Measurements from ENCODE around the gene IFFO2. TPM values are rescaled to one million over a fixed set of nuclear protein-coding genes. Genes with fewer than 3 reads are reported as not detected.
A peak's percentile ranks its signal among the peaks of the same experiment; 100 is the strongest.

IFFO2 gene
- total RNA-seq, 2 donors from 2014 or later = 2.3 to 14.0 TPM

GRCh38 chr1:18922848-18923755, 33.4 kb downstream of the IFFO2 start:
- Histone ChIP-seq H3K9me3 (no peaks in the 10 kb centered on the region), H3K4me1 (peaks cover 0 to 62% of the 10 kb centered on the region in 2 donors), H3K36me3 (peaks cover 13% of the 10 kb centered on the region), H3K4me3 (no peak overlapping the region), H3K27me3 (no peaks in the 10 kb centered on the region), H3K27ac (peak overlapping the region; percentile 88)
- no peak for DNase-seq (ENCODE audit: low spot score)
- no peak for TF ChIP-seq CTCF (IDR thresholded peaks at IDR 0.05)

DNA sequence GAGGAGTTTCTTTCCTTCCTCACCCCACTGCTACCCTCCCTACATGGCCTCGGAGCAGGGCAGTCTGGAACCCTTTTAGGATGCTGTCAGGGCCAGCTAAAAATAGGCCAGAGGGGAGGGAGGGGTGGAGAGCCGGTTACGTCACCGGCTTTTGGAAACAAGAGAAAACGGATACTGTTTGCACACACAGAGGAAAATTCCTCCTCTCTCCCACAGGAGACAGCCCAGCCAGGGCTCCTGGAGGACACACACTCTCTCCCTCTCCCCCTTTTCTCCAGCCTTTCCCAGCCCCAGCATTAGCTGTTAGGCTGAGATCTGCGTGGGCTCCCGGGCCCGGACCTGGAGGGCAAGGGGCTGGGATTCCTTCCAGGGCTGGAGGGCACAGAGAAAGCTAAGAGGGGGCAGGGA, 34.2 kb downstream of the IFFO2 start:
- no peak for TF ChIP-seq CTCF (IDR thresholded peaks at IDR 0.05)
- H3K9me3 ChIP-seq = no peaks in the 10 kb centered on the region
- peak; percentile 95 for DNase-seq (ENCODE audit: low spot score)
- no peaks in the 10 kb centered on the region for H3K27me3 ChIP-seq
- H3K27ac ChIP-seq = peak overlapping the region; percentile 88
- peaks cover 15% of the 10 kb centered on the region for H3K36me3 ChIP-seq
- no peak overlapping the region for H3K4me3 ChIP-seq
- peaks cover 0 to 54% of the 10 kb centered on the region in 2 donors for H3K4me1 ChIP-seq

GRCh38 chr1:18921516-18922251, 34.8 kb downstream of the IFFO2 start:
- no peaks in the 10 kb centered on the region for H3K27me3 ChIP-seq
- H3K9me3 ChIP-seq = no peaks in the 10 kb centered on the region
- peaks cover 0 to 48% of the 10 kb centered on the region in 2 donors for H3K4me1 ChIP-seq
- no peak overlapping the region for H3K4me3 ChIP-seq
- peaks cover 16% of the 10 kb centered on the region for H3K36me3 ChIP-seq
- peak overlapping the region; percentile 88 for H3K27ac ChIP-seq
- DNase-seq (ENCODE audit: low spot score) = no peak
- peak in 1 of 2 donors; percentile 37 for TF ChIP-seq CTCF (IDR thresholded peaks at IDR 0.05)

GRCh38 chr1:18920931-18921330, 35.5 kb downstream of the IFFO2 start:
- Histone ChIP-seq H3K36me3 (peaks cover 22% of the 10 kb centered on the region), H3K27ac (no peak overlapping the region), H3K4me3 (no peak overlapping the region), H3K4me1 (peaks cover 0 to 41% of the 10 kb centered on the region in 2 donors), H3K27me3 (no peaks in the 10 kb centered on the region), H3K9me3 (no peaks in the 10 kb centered on the region)
- DNase-seq (ENCODE audit: low spot score) = no peak
- no peak for TF ChIP-seq CTCF (IDR thresholded peaks at IDR 0.05)

DNA sequence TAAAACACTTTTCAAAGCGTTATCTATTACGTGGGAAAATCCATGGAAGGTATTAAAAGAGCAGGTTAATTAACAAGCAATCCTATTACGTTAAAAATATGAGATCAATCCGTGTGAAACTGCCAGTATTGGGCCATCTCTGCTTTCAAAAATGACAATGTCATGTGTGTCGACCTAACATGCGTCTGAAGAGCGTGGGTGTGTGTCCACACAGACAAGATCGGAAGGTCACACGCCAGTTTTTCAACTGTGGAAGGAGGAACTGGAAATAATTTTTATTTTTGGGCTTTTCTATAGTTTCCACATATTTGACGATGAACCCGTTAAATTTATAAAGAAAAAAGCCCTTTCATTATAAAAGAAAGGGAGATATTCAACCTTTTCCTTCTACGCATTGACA, 36.5 kb downstream of the IFFO2 start:
- no peak for DNase-seq (ENCODE audit: low spot score)
- no peaks in the 10 kb centered on the region for H3K9me3 ChIP-seq
- no peak overlapping the region for H3K27ac ChIP-seq
- no peaks in the 10 kb centered on the region for H3K27me3 ChIP-seq
- TF ChIP-seq CTCF (IDR thresholded peaks at IDR 0.05) = no peak
- H3K4me1 ChIP-seq = peaks cover 0 to 42% of the 10 kb centered on the region in 2 donors
- H3K4me3 ChIP-seq = no peak overlapping the region
- peaks cover 22% of the 10 kb centered on the region for H3K36me3 ChIP-seq

Data from right atrium auricular region (tissue), 2 donors.